GM18870 (cell line): Measurements from ENCODE around the gene PTTG1IP.
"Not testable (repeated sequence)": the region's sequence is repeated elsewhere in the genome, so short reads cannot be mapped to it uniquely, and the experiment has no call there.

Source experiments
- ATAC-seq: cut with Tn5 transposase; IDR thresholded peaks from one replicate; pipeline ENCODE4 v1.9.1; 2021; ENCODE audit warnings: moderate library complexity; ENCODE audit not compliant: unreplicated experiment

The PTTG1IP gene

GRCh38 chr21:44833663-44834062 is 39.8 kb downstream of the PTTG1IP start:
- ATAC-seq, result no peak

GRCh38 chr21:44832516-44833255 is 40.8 kb downstream of the PTTG1IP start:
- ATAC-seq, result not testable (repeated sequence)

- no peak for ATAC-seq
Measured at GRCh38 chr21:44831227-44831860, 42.1 kb downstream of the PTTG1IP start.

DNA sequence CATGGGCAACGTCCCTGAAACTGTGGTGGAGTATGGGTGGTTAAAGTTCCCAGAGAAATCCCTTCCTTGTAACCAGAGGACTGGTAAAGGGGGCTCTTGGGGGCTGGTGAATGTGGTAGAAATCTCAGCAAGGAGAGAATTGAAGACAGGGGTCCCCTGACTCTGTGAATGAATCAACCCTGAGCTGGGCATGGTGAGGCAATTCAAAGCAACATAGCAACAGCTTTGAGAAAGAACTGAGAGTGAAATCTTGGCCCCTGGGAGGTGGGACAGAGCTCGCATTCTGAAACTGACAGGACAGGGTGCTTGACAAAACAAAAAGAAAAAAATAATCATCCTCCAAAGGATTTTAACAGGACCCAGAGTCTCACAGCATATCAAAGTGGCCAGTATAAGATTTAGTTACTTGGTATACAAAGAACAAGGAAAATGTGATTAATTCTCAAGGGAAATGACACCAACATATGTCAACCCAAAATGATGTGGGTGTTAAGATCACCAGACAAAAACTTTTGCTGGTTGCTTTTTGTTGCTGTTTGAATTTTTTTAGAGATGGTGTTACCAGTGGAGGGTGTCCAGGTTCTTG is 43.9 kb downstream of the PTTG1IP start:
- ATAC-seq, result no peak

- no peak for ATAC-seq
Measured at GRCh38 chr21:44828362-44829056, 45.0 kb downstream of the PTTG1IP start.

DNA sequence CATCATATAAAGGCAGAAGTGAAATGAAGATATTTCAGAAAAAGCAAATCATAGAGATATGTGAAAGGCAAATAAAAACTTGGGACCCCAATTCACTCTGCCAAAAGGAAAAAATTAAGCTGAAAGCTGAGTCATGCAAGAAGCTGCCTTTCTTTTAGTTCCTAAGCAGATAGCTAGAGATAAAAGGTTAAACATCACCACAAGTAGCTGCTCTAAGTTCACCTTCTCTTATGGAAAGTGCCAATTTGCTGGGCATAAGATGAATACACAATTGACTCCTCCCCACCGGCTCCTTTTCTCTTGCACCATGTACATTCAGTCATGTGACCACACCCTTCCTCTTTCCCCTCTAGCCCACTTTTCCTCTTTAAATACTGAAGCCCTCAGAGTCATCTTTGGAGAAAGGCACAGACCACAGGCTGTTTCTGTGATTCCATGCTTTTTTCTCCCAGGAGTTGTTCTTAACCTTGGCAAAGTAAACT is 50.3 kb downstream of the PTTG1IP start:
- ATAC-seq, result no peak

GRCh38 chr21:44822484-44823178 is 50.9 kb downstream of the PTTG1IP start:
- ATAC-seq, result no peak

GRCh38 chr21:44820851-44821250 is 52.6 kb downstream of the PTTG1IP start:
- no peak for ATAC-seq

DNA sequence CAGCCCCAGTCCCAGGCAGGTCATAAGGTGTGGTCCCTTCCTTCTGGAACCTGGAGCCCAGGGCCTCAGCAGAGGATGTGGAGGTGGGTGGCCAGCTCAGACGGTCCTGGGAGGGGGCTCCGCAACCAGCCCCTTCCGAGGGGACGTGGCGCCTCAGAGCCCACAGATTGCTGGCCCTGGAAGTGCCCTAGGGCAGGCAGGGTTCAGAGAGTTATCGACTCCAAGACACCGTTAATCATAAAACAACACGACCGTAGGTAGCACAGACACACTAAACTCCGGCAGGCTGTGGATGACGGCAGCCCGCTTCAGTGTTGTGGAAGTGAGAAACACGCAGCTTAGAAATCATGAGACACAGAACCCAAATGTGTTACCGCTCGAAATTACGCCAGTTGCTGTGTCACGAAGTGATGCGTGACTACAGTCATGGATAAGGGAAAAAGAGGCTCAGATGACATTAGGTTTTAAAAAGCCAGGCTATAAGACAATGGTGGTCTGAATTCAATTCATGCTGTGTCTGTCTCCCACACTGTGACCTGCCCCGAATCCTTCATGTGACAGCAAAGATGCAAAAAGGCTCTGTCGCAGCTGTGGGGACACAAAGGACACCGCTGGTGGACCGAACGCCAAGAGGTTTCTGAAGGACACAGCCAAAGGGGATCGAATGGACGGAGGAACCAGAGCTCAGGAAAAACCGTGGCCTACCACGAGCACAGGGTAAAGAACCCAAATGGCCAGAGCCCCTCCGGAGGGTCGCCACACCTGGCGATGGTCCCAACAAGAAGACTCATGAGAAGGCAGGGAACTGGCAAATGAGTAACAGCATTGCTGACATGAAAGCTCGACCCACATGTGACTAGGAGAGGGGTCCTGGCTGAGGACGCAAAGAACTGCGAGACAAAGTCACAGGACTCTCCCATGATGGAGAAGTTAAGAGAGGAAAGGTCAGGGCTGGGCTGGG is 53.9 kb downstream of the PTTG1IP start:
- no peak for ATAC-seq

DNA sequence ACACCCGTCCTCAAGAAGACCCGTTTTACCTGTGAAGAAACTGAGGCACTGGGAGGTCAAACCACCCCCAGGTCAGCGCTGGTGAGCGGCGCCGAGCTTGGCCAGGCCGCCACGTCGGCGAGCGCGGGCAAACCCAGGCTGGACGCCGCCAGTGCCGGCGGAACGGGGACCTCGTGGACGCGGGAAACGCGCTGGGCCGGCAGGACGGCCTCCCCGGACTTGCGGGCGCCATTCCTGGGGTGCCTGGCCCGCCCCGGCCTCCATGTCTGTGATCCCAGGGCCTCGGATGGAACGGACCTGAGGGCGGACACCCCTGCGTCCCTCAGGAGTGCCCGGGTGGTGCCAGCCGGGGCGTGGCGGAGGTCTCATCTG is 54.9 kb downstream of the PTTG1IP start:
- no peak for ATAC-seq

GRCh38 chr21:44817914-44818639 is 55.4 kb downstream of the PTTG1IP start, which contains the start of gene SUMO3:
SUMO3 (minus strand) TSS chr21:44818062; CDS start chr21:44817968, 94 bp downstream.
- no peak for ATAC-seq

DNA sequence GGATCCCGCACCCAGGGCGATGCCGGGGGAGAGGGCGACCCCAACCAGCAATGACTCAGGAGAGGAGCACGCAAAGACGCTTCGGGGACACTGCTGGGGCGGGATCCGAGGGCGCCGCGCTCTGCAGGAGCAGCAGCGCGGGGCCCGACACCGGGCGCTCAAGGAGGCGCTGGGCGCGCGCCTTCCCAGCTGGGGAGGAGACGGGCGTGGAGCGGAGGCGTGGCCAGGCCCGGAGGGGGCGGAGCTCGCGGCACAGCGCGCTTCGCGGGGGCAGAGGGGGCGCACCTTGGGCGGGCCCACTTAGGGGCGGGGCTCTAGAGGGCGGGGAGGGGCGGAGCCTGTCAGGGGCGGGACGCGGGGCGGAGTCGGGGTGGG is 56.0 kb downstream of the PTTG1IP start:
- no peak for ATAC-seq

- no peak for ATAC-seq
Measured at GRCh38 chr21:44816761-44817505, 56.6 kb downstream of the PTTG1IP start.

DNA sequence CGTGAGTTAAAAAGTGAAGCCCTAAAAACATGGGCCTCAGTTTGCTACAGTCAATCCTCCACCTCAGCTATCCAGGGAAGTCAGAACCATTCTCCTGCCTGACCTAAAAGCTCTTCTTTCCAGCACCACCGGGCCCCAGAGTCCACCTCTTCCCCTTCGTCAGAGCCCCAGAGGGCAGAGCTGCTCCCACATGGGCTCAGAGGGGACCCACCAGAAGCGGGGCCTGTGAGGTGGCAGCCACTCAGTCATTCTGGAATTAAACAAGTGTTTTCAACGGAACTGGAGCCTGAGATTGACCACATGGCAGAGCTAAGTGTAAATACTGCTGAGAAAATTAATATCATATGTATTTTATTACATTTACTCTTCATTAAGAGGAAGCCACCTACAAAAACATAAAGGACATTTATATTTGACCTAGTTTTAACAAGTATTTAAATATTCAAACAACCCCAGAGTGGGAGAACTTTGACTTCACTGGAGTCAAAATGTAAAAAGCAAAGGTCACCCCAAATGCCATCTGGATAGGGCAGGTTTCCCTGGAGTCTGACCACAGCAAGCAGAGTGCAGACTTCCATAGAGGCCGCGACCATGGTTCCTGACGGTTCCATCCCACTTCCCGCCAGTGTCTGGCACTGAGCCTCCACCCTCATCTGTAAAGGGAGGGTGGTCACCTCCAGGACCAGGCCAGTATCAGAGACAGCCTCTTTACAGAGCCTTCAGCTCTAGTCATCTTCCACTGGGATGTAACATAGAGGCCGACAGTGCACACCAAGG is 57.5 kb downstream of the PTTG1IP start:
- no peak for ATAC-seq

- no peak for ATAC-seq
Measured at GRCh38 chr21:44815225-44815624, 58.3 kb downstream of the PTTG1IP start.

GRCh38 chr21:44814498-44815023 is 58.9 kb downstream of the PTTG1IP start:
- no peak for ATAC-seq

DNA sequence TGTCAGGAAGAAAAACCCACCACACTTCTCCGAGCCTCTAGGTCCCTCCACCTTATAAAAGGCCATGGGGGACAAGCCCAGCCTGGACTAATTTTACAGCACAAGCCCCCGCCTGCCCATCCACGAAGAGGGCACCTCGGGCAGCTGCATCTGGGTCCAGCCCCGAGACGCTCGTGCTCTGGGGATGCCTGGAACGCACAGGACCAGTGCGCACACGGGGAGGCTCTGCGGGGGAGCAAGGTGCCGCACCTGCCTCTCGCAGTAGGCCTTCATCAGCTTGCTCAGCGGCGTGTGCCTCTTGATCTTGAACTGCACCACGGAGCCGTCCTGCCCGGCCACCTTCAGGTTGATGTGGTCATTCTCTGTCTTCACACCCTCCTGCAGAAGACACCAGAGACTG is 59.8 kb downstream of the PTTG1IP start:
- no peak for ATAC-seq
